Ascending aorta (tissue), 2 donors: ENCODE results near the gene SNX3. TPM values are rescaled to one million over a fixed set of nuclear protein-coding genes. Genes with fewer than 3 reads are reported as not detected.

Experiments used
- DNase-seq, 2 donors: peaks; one replicate each; pipeline ENCODE4 v3.0.0-alpha.2; 2019; ENCODE audit warnings: low spot score in 2 of 2
- H3K27ac ChIP-seq, 2 donors: fragments of 200-600 bp; sonication (generic); one replicate each; pipeline ENCODE4 v1.5.1; 2016 to 2017; ENCODE audit warnings: mild to moderate bottlenecking in 1 of 2
- H3K27me3 ChIP-seq: fragments of 200-600 bp; sonication (generic); one replicate; pipeline ENCODE4 v1.5.1; 2017
- H3K36me3 ChIP-seq, 2 donors: fragments of 200-600 bp; sonication (generic); one replicate each; pipeline ENCODE4 v1.5.1; 2016
- H3K4me1 ChIP-seq, 2 donors: fragments of 200-600 bp; sonication (generic); one replicate each; pipeline ENCODE4 v1.5.1; 2016 to 2017; ENCODE audit warnings: mild to moderate bottlenecking in 1 of 2
- H3K4me3 ChIP-seq, 2 donors: fragments of 200-600 bp; sonication (generic); one replicate each; pipeline ENCODE4 v1.5.1; 2016 to 2017; ENCODE audit warnings: mild to moderate bottlenecking in 1 of 2
- H3K9me3 ChIP-seq, 2 donors: fragments of 200-600 bp; sonication (generic); one replicate each; pipeline ENCODE4 v1.5.1; 2016
- intact Hi-C: fragments of 100-400 bp; cut with DNase I; formaldehyde crosslinking; loops from one replicate; pipeline ENCODE4 v1.15.1; 2023
- total RNA-seq: library from RNA; depleted of rRNA; stranded (reverse); fragments of >200 nt; gene quantifications from one replicate; pipeline ENCODE4 v1.1.0, GENCODE V29; 2016
- TF ChIP-seq, protein P1 (sequence below), 3 experiments: fragments of 200-600 bp in 2 of 3; fragments of 450-650 bp in 1 of 3; sonication (generic) in 2 of 3; IDR thresholded peaks; one replicate each; pipeline ENCODE4 v1.5.1; 2016 to 2019; ENCODE audit warnings: antibody characterized with exemption in 3 of 3, mild to moderate bottlenecking in 1 of 3, moderate library complexity in 1 of 3

Gene SNX3
- total RNA-seq, 1 donor from 2014 or later: 112 TPM

DNA sequence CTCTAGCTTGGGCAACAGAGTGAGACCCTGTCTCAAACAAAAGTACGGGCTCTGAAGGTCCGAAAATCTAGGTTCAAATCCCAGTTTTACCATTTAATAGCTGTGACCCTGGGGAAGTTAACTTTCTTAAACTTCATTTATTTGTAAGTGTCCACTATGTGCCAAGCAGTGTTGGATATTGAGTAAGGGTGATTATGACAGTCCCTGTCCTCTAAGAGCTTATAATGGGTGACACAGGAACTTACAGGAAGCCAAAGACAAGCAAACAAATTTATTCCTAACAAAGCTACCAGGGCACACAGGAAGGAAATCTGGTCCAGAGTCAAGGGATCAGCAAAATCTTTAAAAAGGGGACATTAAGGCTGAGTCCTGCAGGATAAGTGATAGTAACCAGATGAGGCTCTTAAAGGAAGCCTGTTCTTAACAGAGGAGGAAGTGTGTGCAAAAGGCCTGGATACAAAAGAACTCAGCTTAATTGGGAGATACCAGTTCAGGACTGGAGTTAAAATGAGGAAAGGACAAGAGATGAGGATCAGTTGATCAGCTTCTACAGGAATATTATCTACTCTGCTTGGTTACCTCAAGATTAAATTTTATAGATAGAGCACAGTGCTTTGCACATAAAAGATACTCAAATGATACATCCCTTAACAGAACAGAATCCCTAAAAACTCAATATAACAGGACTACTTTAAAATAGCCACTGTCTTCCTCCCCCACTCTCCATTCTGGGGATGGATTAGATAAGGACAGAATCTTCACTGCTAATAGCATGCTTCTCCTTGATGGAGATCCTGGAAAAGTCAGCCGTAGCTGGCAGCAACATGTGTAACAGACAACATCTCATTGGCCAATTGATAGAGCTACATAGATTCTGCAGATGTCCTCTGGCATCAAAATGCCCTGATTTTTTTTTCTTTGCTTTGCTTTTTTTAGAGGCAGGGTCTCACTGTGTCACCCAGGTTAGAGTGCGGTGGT lies 6.1 kb downstream of the SNX3 start:
- H3K36me3 ChIP-seq: peaks cover 0 to 3% of the 10 kb centered on the region in 2 donors
- TF ChIP-seq, protein P1, sequence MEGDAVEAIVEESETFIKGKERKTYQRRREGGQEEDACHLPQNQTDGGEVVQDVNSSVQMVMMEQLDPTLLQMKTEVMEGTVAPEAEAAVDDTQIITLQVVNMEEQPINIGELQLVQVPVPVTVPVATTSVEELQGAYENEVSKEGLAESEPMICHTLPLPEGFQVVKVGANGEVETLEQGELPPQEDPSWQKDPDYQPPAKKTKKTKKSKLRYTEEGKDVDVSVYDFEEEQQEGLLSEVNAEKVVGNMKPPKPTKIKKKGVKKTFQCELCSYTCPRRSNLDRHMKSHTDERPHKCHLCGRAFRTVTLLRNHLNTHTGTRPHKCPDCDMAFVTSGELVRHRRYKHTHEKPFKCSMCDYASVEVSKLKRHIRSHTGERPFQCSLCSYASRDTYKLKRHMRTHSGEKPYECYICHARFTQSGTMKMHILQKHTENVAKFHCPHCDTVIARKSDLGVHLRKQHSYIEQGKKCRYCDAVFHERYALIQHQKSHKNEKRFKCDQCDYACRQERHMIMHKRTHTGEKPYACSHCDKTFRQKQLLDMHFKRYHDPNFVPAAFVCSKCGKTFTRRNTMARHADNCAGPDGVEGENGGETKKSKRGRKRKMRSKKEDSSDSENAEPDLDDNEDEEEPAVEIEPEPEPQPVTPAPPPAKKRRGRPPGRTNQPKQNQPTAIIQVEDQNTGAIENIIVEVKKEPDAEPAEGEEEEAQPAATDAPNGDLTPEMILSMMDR (IDR thresholded peaks at IDR 0.05): no peak
- no peaks in the 10 kb centered on the region for H3K27me3 ChIP-seq
- intact Hi-C loops: no loop called here
- H3K4me1 ChIP-seq: peaks cover 0 to 26% of the 10 kb centered on the region in 2 donors
- H3K27ac ChIP-seq: no peak overlapping the region
- no peaks in the 10 kb centered on the region for H3K9me3 ChIP-seq
- H3K4me3 ChIP-seq: no peak overlapping the region
- DNase-seq: no peak

DNA sequence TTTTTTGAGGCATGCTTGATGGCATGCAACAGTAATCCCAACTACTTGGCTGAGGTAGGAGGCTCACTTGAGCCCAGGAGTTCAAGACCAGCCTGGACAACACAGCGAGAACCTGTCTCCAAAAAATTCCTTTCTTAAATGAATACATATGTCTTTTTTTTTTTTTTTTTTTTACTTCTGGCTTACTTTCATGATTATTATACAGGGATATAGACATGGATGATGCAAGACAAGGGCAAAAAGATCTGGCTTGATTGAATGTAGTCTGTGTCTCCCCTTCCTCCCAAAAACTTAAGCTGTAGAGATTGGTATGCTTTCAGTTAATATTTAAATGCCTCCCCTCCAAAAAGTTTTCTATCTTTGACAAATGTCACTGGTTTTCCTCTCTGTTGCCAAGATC lies 7.6 kb downstream of the SNX3 start:
- DNase-seq: no peak
- H3K4me3 ChIP-seq: no peak overlapping the region
- no peaks in the 10 kb centered on the region for H3K27me3 ChIP-seq
- no peak overlapping the region for H3K27ac ChIP-seq
- no peaks in the 10 kb centered on the region for H3K9me3 ChIP-seq
- peaks cover 0 to 21% of the 10 kb centered on the region in 2 donors for H3K4me1 ChIP-seq
- H3K36me3 ChIP-seq: peaks cover 0 to 3% of the 10 kb centered on the region in 2 donors
- TF ChIP-seq, protein P1 (IDR thresholded peaks at IDR 0.05): no peak
- intact Hi-C loops: no loop called here

DNA sequence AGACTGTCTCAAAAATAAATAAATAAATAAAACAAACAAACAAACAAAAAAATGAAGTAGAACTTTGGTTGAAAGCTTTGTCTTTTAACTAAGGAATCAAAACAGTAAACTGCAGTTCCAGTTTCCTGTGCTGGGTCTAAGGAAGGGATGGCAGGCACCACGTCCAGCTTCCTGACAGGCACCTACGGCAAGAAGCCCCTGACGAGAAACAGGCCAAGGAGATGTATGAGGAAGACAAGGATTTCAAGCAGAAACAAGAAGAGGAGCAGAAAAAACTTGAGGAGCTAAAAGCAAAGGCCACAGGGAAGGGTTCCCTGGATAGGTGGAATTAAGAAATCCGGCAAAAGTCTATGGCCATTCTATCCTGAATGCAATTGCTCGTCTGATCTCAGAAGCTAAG lies 8.8 kb downstream of the SNX3 start:
- Histone ChIP-seq H3K27ac (no peak overlapping the region), H3K36me3 (peaks cover 0 to 3% of the 10 kb centered on the region in 2 donors), H3K9me3 (no peaks in the 10 kb centered on the region), H3K27me3 (no peaks in the 10 kb centered on the region), H3K4me1 (peaks cover 0 to 17% of the 10 kb centered on the region in 2 donors), H3K4me3 (no peak overlapping the region)
- intact Hi-C loops: no loop called here
- TF ChIP-seq, protein P1 (IDR thresholded peaks at IDR 0.05): no peak
- no peak for DNase-seq

DNA sequence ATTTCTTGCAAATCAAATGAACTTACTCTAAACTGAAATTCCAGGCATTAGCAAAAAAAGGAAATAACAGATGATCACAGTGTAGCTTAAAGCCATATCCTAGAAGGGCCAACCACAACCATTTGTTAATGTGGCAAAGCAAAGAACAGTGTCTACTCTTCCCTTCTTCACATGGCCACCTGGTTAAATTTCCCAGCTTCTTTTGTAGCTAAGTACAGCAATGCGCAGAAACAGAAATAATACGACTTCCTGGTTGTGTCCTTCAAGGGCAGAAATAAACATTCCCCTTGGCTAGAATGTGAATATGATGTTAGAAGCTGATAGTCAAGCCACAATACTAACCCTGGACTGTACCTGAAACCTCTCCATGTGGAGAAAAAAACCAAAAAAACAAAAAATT lies 9.6 kb downstream of the SNX3 start:
- TF ChIP-seq, protein P1 (IDR thresholded peaks at IDR 0.05): no peak
- H3K9me3 ChIP-seq: no peaks in the 10 kb centered on the region
- peaks cover 0 to 3% of the 10 kb centered on the region in 2 donors for H3K36me3 ChIP-seq
- H3K27me3 ChIP-seq: no peaks in the 10 kb centered on the region
- H3K27ac ChIP-seq: no peak overlapping the region
- no peak for DNase-seq
- intact Hi-C loops: no loop called here
- peaks cover 0 to 17% of the 10 kb centered on the region in 2 donors for H3K4me1 ChIP-seq
- no peak overlapping the region for H3K4me3 ChIP-seq

DNA sequence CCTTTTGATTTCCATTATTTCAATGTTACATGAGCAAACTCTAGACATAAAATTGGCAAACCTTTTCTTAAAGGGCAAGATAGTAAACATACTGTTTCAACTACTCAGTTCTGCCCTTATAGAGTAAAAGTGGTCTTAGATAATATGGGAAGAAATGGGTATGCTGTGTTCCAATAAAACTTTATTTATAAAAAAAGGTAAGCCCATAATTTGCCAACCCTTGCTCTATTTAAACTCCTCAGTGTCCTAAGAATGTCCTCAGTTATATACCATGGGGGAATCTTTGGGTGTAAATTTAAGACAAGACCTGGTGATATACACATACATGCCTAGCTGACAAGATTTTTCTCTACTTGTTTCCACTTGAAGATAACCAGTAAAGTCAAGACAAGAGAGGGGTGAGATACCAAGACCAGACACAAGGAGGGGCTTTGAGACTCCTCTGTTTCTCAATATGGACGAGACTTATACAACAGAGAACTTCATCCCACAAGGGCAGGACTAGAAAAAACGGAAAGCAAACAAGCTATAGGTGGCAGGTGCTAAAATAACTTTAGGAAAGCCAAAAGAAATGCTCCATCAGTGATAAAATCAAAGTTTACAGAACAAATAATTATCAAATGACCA lies 10.5 kb downstream of the SNX3 start:
- Histone ChIP-seq H3K27ac (no peak overlapping the region), H3K4me1 (peaks cover 0 to 15% of the 10 kb centered on the region in 2 donors)

More for the DNA sequence above, 10.5 kb downstream of the SNX3 start:
- intact Hi-C loops: no loop called here
- Histone ChIP-seq H3K4me3 (no peak overlapping the region), H3K36me3 (no peaks in the 10 kb centered on the region), H3K9me3 (no peaks in the 10 kb centered on the region), H3K27me3 (no peaks in the 10 kb centered on the region)
- DNase-seq: no peak
- TF ChIP-seq, protein P1 (IDR thresholded peaks at IDR 0.05): no peak
